Measurements from ENCODE around the gene PMPCA. TPM values are rescaled to one million over a fixed set of nuclear protein-coding genes. Genes with fewer than 3 reads are reported as not detected.

The PMPCA gene
- polyA plus RNA-seq, 1 experiment: 65.8 TPM

GRCh38 chr9:136455043-136456002 lies 44.9 kb downstream of the PMPCA start:
- H3K27ac ChIP-seq (ENCODE audit: low read depth, low read length): no peak overlapping the region
- ChIA-PET POLR2A (interaction anchor here (0.6 kb wide), 1 partner anchor 261 kb away, joined by 17 read pairs; no protein-coding TSS in a partner anchor), CTCF (no interaction called here)
- no peaks in the 10 kb centered on the region for H3K9me3 ChIP-seq (ENCODE audit: control insufficient read depth, insufficient read depth, low read length)
- H3K27me3 ChIP-seq (ENCODE audit: control insufficient read depth, insufficient read depth, low read length): no peaks in the 10 kb centered on the region
- no peak overlapping the region for H3K4me3 ChIP-seq (ENCODE audit: low read depth, low read length)
- no peak for TF ChIP-seq CTCF (IDR thresholded peaks at IDR 0.05; ENCODE audit: low read depth, low read length)
- DNase-seq (ENCODE audit: low read depth, low spot score): no peak

GRCh38 chr9:136456258-136456657 lies 45.8 kb downstream of the PMPCA start:
- Histone ChIP-seq H3K27ac (ENCODE audit: low read depth, low read length) (no peak overlapping the region), H3K4me3 (ENCODE audit: low read depth, low read length) (no peak overlapping the region), H3K27me3 (ENCODE audit: control insufficient read depth, insufficient read depth, low read length) (no peaks in the 10 kb centered on the region), H3K9me3 (ENCODE audit: control insufficient read depth, insufficient read depth, low read length) (no peaks in the 10 kb centered on the region)
- TF ChIP-seq CTCF (IDR thresholded peaks at IDR 0.05; ENCODE audit: low read depth, low read length): no peak
- ChIA-PET CTCF (no interaction called here), POLR2A (no interaction called here)
- DNase-seq (ENCODE audit: low read depth, low spot score): no peak

- TF ChIP-seq CTCF (IDR thresholded peaks at IDR 0.05; ENCODE audit: low read depth, low read length): no peak
- ChIA-PET POLR2A (no interaction called here), CTCF (no interaction called here)
- H3K9me3 ChIP-seq (ENCODE audit: control insufficient read depth, insufficient read depth, low read length): no peaks in the 10 kb centered on the region
- H3K27me3 ChIP-seq (ENCODE audit: control insufficient read depth, insufficient read depth, low read length): no peaks in the 10 kb centered on the region
- H3K4me3 ChIP-seq (ENCODE audit: low read depth, low read length): no peak overlapping the region
- DNase-seq (ENCODE audit: low read depth, low spot score): no peak
- H3K27ac ChIP-seq (ENCODE audit: low read depth, low read length): no peak overlapping the region
These were observed 46.9 kb downstream of the PMPCA start for GRCh38 chr9:136457326-136457725.

GRCh38 chr9:136459425-136459824 lies 49.0 kb downstream of the PMPCA start:
- no peak for DNase-seq (ENCODE audit: low read depth, low spot score)
- TF ChIP-seq CTCF (IDR thresholded peaks at IDR 0.05; ENCODE audit: low read depth, low read length): no peak
- ChIA-PET POLR2A (no interaction called here), CTCF (interaction anchor here (0.6 to 2.1 kb wide), 2 partner anchors 19 to 69 kb away, joined by 3 to 7 read pairs; no protein-coding TSS in a partner anchor)
- Histone ChIP-seq H3K27me3 (ENCODE audit: control insufficient read depth, insufficient read depth, low read length) (no peaks in the 10 kb centered on the region), H3K9me3 (ENCODE audit: control insufficient read depth, insufficient read depth, low read length) (no peaks in the 10 kb centered on the region), H3K4me3 (ENCODE audit: low read depth, low read length) (no peak overlapping the region), H3K27ac (ENCODE audit: low read depth, low read length) (no peak overlapping the region)

- POLR2A ChIA-PET: no interaction called here
- CTCF ChIA-PET: interaction anchor here (2.1 kb wide), 1 partner anchor 21 kb away, joined by 7 read pairs; no protein-coding TSS in a partner anchor
- H3K4me3 ChIP-seq (ENCODE audit: low read depth, low read length): no peak overlapping the region
- no peak overlapping the region for H3K27ac ChIP-seq (ENCODE audit: low read depth, low read length)
- DNase-seq (ENCODE audit: low read depth, low spot score): no peak
- no peak for TF ChIP-seq CTCF (IDR thresholded peaks at IDR 0.05; ENCODE audit: low read depth, low read length)
- H3K9me3 ChIP-seq (ENCODE audit: control insufficient read depth, insufficient read depth, low read length): no peaks in the 10 kb centered on the region
- H3K27me3 ChIP-seq (ENCODE audit: control insufficient read depth, insufficient read depth, low read length): no peaks in the 10 kb centered on the region
These were observed 50.4 kb downstream of the PMPCA start for GRCh38 chr9:136460772-136461325.

All from AG04450 (cell line).